Calu3 (cell line): ENCODE data around the gene ADAMTS17. TPM values are rescaled to one million over a fixed set of nuclear protein-coding genes. Genes with fewer than 3 reads are reported as not detected.

ENCODE experiments used
- BruUV-seq: library from RNA; stranded (reverse); fragments of 400-500 nt; replicated peaks from 2 replicates; lab custom pipeline; 2021; lab: Mats Ljungman, UMichigan
- CTCF ChIA-PET: fragments of 300-600 bp; sonication (Branson Sonifier 250); formaldehyde crosslinking; loops from one replicate; lab custom pipeline; 2022; ENCODE audit warnings: antibody characterized with exemption; lab: Charles Lee
- DNase-seq: peaks from one replicate; pipeline ENCODE4 v3.0.0; 2022
- H3K27ac Mint-ChIP-seq: one replicate; pipeline ENCODE4 v1.8.0; 2022; ENCODE audit warnings: mixed read lengths; ENCODE audit not compliant: unreplicated experiment
- H3K27me3 Mint-ChIP-seq: one replicate; pipeline ENCODE4 v1.8.0; 2022; ENCODE audit warnings: mixed read lengths; ENCODE audit not compliant: unreplicated experiment
- H3K36me3 Mint-ChIP-seq: one replicate; pipeline ENCODE4 v1.8.0; 2022; ENCODE audit warnings: mild to moderate bottlenecking, moderate library complexity, mixed read lengths; ENCODE audit not compliant: insufficient read depth, unreplicated experiment
- H3K4me1 Mint-ChIP-seq: one replicate; pipeline ENCODE4 v1.8.0; 2022; ENCODE audit warnings: mild to moderate bottlenecking, low read depth, mixed read lengths; ENCODE audit not compliant: unreplicated experiment
- H3K4me3 Mint-ChIP-seq: one replicate; pipeline ENCODE4 v1.8.0; 2022; ENCODE audit warnings: mild to moderate bottlenecking, low read depth, moderate library complexity, mixed read lengths; ENCODE audit not compliant: unreplicated experiment
- H3K9me3 Mint-ChIP-seq: one replicate; pipeline ENCODE4 v1.8.0; 2022; ENCODE audit warnings: low read depth, mixed read lengths; ENCODE audit not compliant: unreplicated experiment
- CTCF ChIP-seq: fragments of 200-600 bp; IDR thresholded peaks from one replicate; pipeline ENCODE4 v1.8.0; 2022; ENCODE audit warnings: antibody characterized with exemption; ENCODE audit not compliant: unreplicated experiment
- intact Hi-C: fragments of 100-400 bp; cut with micrococcal nuclease; formaldehyde crosslinking; loops from one replicate; pipeline ENCODE4 v1.10.0; 2022; ENCODE audit not compliant: unreplicated experiment
- total RNA-seq: library from RNA; stranded (reverse); gene quantifications from 2 replicates; pipeline ENCODE4 v1.2.3, GENCODE V29; 2022

ADAMTS17 gene
- total RNA-seq, 1 experiment from 2014 or later, result 3.5 TPM

- DNase-seq, result no peak
- H3K4me1 Mint-ChIP-seq, result no peaks in the 10 kb centered on the region
- H3K9me3 Mint-ChIP-seq, result peaks cover 8% of the 10 kb centered on the region
- CTCF ChIA-PET, result no interaction called here
- intact Hi-C loops, result no loop called here
- H3K27ac Mint-ChIP-seq, result no peak overlapping the region
- BruUV-seq, result no TSS peak
- no peaks in the 10 kb centered on the region for H3K36me3 Mint-ChIP-seq
- no peak for TF ChIP-seq CTCF
- H3K4me3 Mint-ChIP-seq, result no peak overlapping the region
- H3K27me3 Mint-ChIP-seq, result no peaks in the 10 kb centered on the region
These were observed 26.9 kb downstream of the ADAMTS17 start for GRCh38 chr15:100314809-100315400.

GRCh38 chr15:100311833-100312476 is 29.8 kb downstream of the ADAMTS17 start:
- BruUV-seq, result no TSS peak
- H3K27ac Mint-ChIP-seq, result no peak overlapping the region

GRCh38 chr15:100311154-100311625 is 30.6 kb downstream of the ADAMTS17 start:
- no peaks in the 10 kb centered on the region for H3K27me3 Mint-ChIP-seq
- no TSS peak for BruUV-seq
- H3K27ac Mint-ChIP-seq, result no peak overlapping the region
- peaks cover 10% of the 10 kb centered on the region for H3K9me3 Mint-ChIP-seq
- DNase-seq, result no peak
- CTCF ChIA-PET, result interaction anchor here (0.8 kb wide), 1 partner anchor 13 kb away, joined by 3 read pairs; no protein-coding TSS in a partner anchor
- intact Hi-C loops, result no loop called here
- H3K36me3 Mint-ChIP-seq, result no peaks in the 10 kb centered on the region
- no peak overlapping the region for H3K4me3 Mint-ChIP-seq
- no peak for TF ChIP-seq CTCF
- H3K4me1 Mint-ChIP-seq, result no peaks in the 10 kb centered on the region

More at GRCh38 chr15:100311833-100312476, 29.8 kb downstream of the ADAMTS17 start:
- CTCF ChIA-PET, result interaction anchor here (0.8 kb wide), 1 partner anchor 12 kb away, joined by 3 read pairs; no protein-coding TSS in a partner anchor
- no peaks in the 10 kb centered on the region for H3K27me3 Mint-ChIP-seq
- peaks cover 10% of the 10 kb centered on the region for H3K9me3 Mint-ChIP-seq
- DNase-seq, result no peak
- H3K4me1 Mint-ChIP-seq, result no peaks in the 10 kb centered on the region
- H3K36me3 Mint-ChIP-seq, result no peaks in the 10 kb centered on the region
- TF ChIP-seq CTCF, result no peak
- H3K4me3 Mint-ChIP-seq, result no peak overlapping the region
- intact Hi-C loops, result no loop called here

GRCh38 chr15:100310513-100311153 is 31.1 kb downstream of the ADAMTS17 start:
- Mint-ChIP-seq H3K4me3 (no peak overlapping the region), H3K27me3 (no peaks in the 10 kb centered on the region), H3K4me1 (no peaks in the 10 kb centered on the region), H3K27ac (no peak overlapping the region), H3K9me3 (peaks cover 10% of the 10 kb centered on the region), H3K36me3 (no peaks in the 10 kb centered on the region)
- no TSS peak for BruUV-seq
- TF ChIP-seq CTCF, result no peak
- CTCF ChIA-PET, result interaction anchor here (0.6 kb wide), 1 partner anchor 1423 kb away, joined by 3 read pairs; no protein-coding TSS in a partner anchor
- DNase-seq, result no peak
- intact Hi-C loops, result no loop called here
